K562 (cell line): ENCODE measurements around the gene TBL1Y. TPM values are rescaled to one million over a fixed set of nuclear protein-coding genes. Genes with fewer than 3 reads are reported as not detected.

Experiments used
- ATAC-seq: fragments of 200-7000 bp; cut with Tn5 transposase; 3 replicates; pipeline ENCODE4 v1.9.1; 2020; ENCODE audit warnings: moderate library complexity
- BruUV-seq: library from RNA; stranded (reverse); fragments of 400-500 nt; replicated peaks from 2 replicates; lab custom pipeline; 2021; lab: Mats Ljungman, UMichigan
- CTCF ChIA-PET: fragments of 300-600 bp; formaldehyde crosslinking; extraction: SDS; loops from one replicate; lab custom pipeline; 2021; ENCODE audit warnings: low intra/inter-chr PET ratio; lab: Yijun Ruan, JAX
- POLR2A ChIA-PET: fragments of 300-600, 350-650 bp; sonication (Branson Sonifier 250); formaldehyde crosslinking; extraction: SDS; loops from one replicate; lab custom pipeline; 2021; ENCODE audit warnings: antibody characterized with exemption, inconsistent platforms; lab: Yijun Ruan, JAX
- DNase-seq, 4 experiments: peaks; one replicate each; pipeline versions ENCODE4 v3.0.0 to v3.0.0-alpha.2; 2011 to 2018; ENCODE audit warnings: low spot score in 3 of 4, mixed read lengths in 3 of 4; ENCODE audit errors: extremely low read depth in 1 of 4
- FAIRE-seq: peaks from 2 replicates; lab custom pipeline; 2011; peaks lifted over from hg19 to GRCh38; lab: Jason Lieb, UNC
- H2AFZ ChIP-seq: 2 replicates; pipeline ENCODE4 v1.6.0; 2011; ENCODE audit warnings: low read depth, low read length, control low read depth, inconsistent platforms
- H3K27ac ChIP-seq: fragments of 200-600 bp; 3 replicates; pipeline ENCODE4 v1.8.0; 2011; ENCODE audit warnings: low read depth, mild to moderate bottlenecking, control low read depth, inconsistent platforms, low read length, moderate library complexity, mixed read lengths; ENCODE audit errors: extremely low read depth
- H3K27me3 ChIP-seq, 2 experiments: fragments of 300-600 bp in 1 of 2; 2 replicates in 1 of 2; 3 replicates in 1 of 2; pipeline versions ENCODE4 v1.6.0 to v1.8.0; 2011; ENCODE audit warnings: inconsistent platforms in 2 of 2, low read length in 2 of 2, mild to moderate bottlenecking in 1 of 2, mixed read lengths in 1 of 2, moderate library complexity in 1 of 2; ENCODE audit not compliant: control insufficient read depth in 2 of 2, insufficient read depth in 2 of 2
- H3K36me3 ChIP-seq: fragments of 300-600 bp; 3 replicates; pipeline ENCODE4 v1.8.0; 2011; ENCODE audit warnings: mild to moderate bottlenecking, low read length, inconsistent platforms; ENCODE audit not compliant: control insufficient read depth, insufficient read depth
- H3K4me1 ChIP-seq, 2 experiments: fragments of 200-600 bp in 1 of 2; replicated peaks in 1 of 2; 2 replicates in 1 of 2; 3 replicates in 1 of 2; pipeline versions ENCODE4 v1.5.1 to v1.8.0; 2011; ENCODE audit warnings: inconsistent platforms in 2 of 2, low read length in 2 of 2, mild to moderate bottlenecking in 1 of 2, mixed read lengths in 1 of 2, moderate library complexity in 1 of 2; ENCODE audit not compliant: control insufficient read depth in 2 of 2, insufficient read depth in 2 of 2
- H3K4me2 ChIP-seq: 2 replicates; pipeline ENCODE4 v1.6.1; 2011; ENCODE audit warnings: low read length, control low read depth, inconsistent platforms, mixed read lengths; ENCODE audit not compliant: insufficient read depth
- H3K4me3 ChIP-seq: fragments of 200-600 bp; sonication (generic), shearing (Covaris generic); 2 replicates; pipeline ENCODE4 v1.5.1; 2016; ENCODE audit warnings: control low read depth, inconsistent platforms
- H3K79me2 ChIP-seq: fragments of 200-600 bp; 3 replicates; pipeline ENCODE4 v1.8.0; 2011; ENCODE audit warnings: low read length, inconsistent platforms; ENCODE audit not compliant: control insufficient read depth, insufficient read depth
- H3K9ac ChIP-seq, 2 experiments: 2 replicates each; pipeline versions ENCODE4 v1.6.0 to v1.6.1; 2011; ENCODE audit warnings: low read depth in 2 of 2, low read length in 2 of 2, control low read depth in 1 of 2, inconsistent platforms in 1 of 2, mild to moderate bottlenecking in 1 of 2, mixed read lengths in 1 of 2; ENCODE audit not compliant: insufficient read depth in 1 of 2
- H3K9me1 ChIP-seq: one replicate; pipeline ENCODE4 v1.6.0; 2011; ENCODE audit warnings: inconsistent platforms, mild to moderate bottlenecking, low read length, moderate library complexity; ENCODE audit not compliant: control insufficient read depth, insufficient read depth
- H3K9me3 ChIP-seq: replicated peaks from 2 replicates; pipeline ENCODE4 v1.5.1; 2011; ENCODE audit warnings: low read depth, low read length, inconsistent platforms; ENCODE audit not compliant: control insufficient read depth, insufficient read depth
- H4K20me1 ChIP-seq: replicated peaks from 2 replicates; pipeline ENCODE4 v1.6.1; 2011; ENCODE audit warnings: low read length, inconsistent platforms, mixed read lengths; ENCODE audit not compliant: control insufficient read depth, insufficient read depth
- C11orf30 ChIP-seq: fragments of 450-650 bp; IDR thresholded peaks from 2 replicates; pipeline ENCODE4 v1.6.1; 2016; ENCODE audit warnings: low read depth, mild to moderate bottlenecking
- NFYB ChIP-seq: IDR thresholded peaks from 2 replicates; pipeline ENCODE4 v1.6.1; 2011; ENCODE audit warnings: mild to moderate bottlenecking, moderate library complexity; ENCODE audit not compliant: insufficient read length; ENCODE audit errors: extremely low read depth
- U2AF1 ChIP-seq: fragments of 200-400 bp; formaldehyde crosslinking; optimal IDR thresholded peaks from 2 replicates; pipeline ENCODE3; 2017; ENCODE audit warnings: mild to moderate bottlenecking, low read depth, low read length, moderate library complexity
- ZBTB7A ChIP-seq: IDR thresholded peaks from 2 replicates; pipeline ENCODE4 v1.6.1; 2011; ENCODE audit warnings: low read depth, mild to moderate bottlenecking, low read length, moderate library complexity, borderline replicate concordance; ENCODE audit not compliant: control insufficient read depth
- WGBS: fragments of 100-300 bp; shearing (Covaris generic); methylation state at CpG from one replicate; pipeline ENCODE4 v1.1.6; 2016; ENCODE audit warnings: low coverage, mixed read lengths; ENCODE audit not compliant: insufficient coverage; ENCODE audit errors: missing lambda C conversion rate; 5-methylcytosine and 5-hydroxymethylcytosine counted together
- in situ Hi-C: fragments of 300-500 bp; cut with MboI; formaldehyde crosslinking; loops from 4 replicates; pipeline ENCODE4 v1.15.0; 2018; ENCODE audit warnings: inconsistent platforms, mixed read lengths
- intact Hi-C: fragments of 100-400 bp; cut with micrococcal nuclease; formaldehyde crosslinking; loops from 2 replicates; pipeline ENCODE4 v1.14.2; 2022
- polyA plus RNA-seq, 8 experiments: library from polyadenylated mRNA; depleted of rRNA in 4 of 8; stranded (reverse) in 5 of 8; unstranded in 3 of 8; fragments of >200 nt; fragmentation: Nextera tagmentation in 2 of 8; fragmentation: Illumina TruSeq in 1 of 8; extraction: Ambion mirVana in 2 of 8; extraction: Trizol in 1 of 8; gene quantifications; 2 replicates each; pipeline versions ENCODE4 v1.2.1 to v1.2.3, GENCODE V29; 2011 to 2014; ENCODE audit warnings: inconsistent platforms in 1 of 8, missing spikeins in 1 of 8
- total RNA-seq, 7 experiments: library from RNA; depleted of rRNA in 6 of 7; stranded (reverse); fragments of >200 nt in 6 of 7; fragmentation: Illumina TruSeq in 2 of 7; extraction: Trizol in 2 of 7; gene quantifications; 2 replicates each; pipeline versions ENCODE4 v1.2.1 to v1.2.3, GENCODE V29; 2011 to 2021; ENCODE audit warnings: low replicate concordance in 1 of 7
- TF ChIP-seq, protein P1 (sequence below): fragments of 450-650 bp; IDR thresholded peaks from 2 replicates; pipeline ENCODE4 v1.6.1; 2016; ENCODE audit warnings: low read depth

Gene TBL1Y
- total and polyA plus RNA-seq, 9 of the 15 experiments (the other 6 are each of a cell fraction or from before 2014, with no cell fraction given) = not detected

- no peak for TF ChIP-seq NFYB
- no peak for TF ChIP-seq ZBTB7A
Observed at GRCh38 chrY:6909118-6909521, 1.4 kb upstream of the TBL1Y start (continued).

DNA sequence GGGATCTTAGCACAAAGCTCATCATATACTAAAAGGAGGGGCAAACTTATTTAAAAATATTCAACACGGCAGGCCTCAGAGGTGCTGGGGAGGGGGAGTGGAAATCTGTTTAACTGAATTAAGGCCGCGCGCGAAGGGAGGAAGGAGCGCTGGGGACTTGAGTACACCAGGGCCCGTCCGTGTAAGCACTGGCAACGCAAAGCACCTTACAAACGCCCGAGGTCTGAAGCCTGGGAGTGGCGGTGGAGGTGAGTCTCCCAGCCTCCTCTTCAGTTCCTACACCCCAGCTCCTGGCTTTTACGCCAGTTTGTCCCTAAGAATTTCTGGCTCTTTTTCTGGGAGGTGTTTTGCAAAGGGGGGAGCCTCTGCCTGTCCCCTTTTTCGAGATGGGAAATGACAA is 641 bp upstream of the TBL1Y start:
- BruUV-seq = no TSS peak
- no peak for FAIRE-seq

More for the DNA sequence above, 641 bp upstream of the TBL1Y start:
- Histone ChIP-seq H3K4me2 (no peak overlapping the region), H3K4me1 (no peaks in the 10 kb centered on the region), H3K9me3 (no peaks in the 10 kb centered on the region), H3K4me3 (no peak overlapping the region), H4K20me1 (no peaks in the 10 kb centered on the region), H3K27ac (no peak overlapping the region), H3K9ac (no peak overlapping the region), H3K9me1 (no peaks in the 10 kb centered on the region), H3K36me3 (no peaks in the 10 kb centered on the region), H3K27me3 (no peaks in the 10 kb centered on the region), H2AFZ (no peak overlapping the region), H3K79me2 (no peaks in the 10 kb centered on the region)
- intact Hi-C loops = no loop called here
- POLR2A ChIA-PET = no interaction called here
- ATAC-seq (no peak), DNase-seq (no peak)
- TF ChIP-seq C11orf30 (no peak), U2AF1 (no peak)
- TF ChIP-seq, protein P1, sequence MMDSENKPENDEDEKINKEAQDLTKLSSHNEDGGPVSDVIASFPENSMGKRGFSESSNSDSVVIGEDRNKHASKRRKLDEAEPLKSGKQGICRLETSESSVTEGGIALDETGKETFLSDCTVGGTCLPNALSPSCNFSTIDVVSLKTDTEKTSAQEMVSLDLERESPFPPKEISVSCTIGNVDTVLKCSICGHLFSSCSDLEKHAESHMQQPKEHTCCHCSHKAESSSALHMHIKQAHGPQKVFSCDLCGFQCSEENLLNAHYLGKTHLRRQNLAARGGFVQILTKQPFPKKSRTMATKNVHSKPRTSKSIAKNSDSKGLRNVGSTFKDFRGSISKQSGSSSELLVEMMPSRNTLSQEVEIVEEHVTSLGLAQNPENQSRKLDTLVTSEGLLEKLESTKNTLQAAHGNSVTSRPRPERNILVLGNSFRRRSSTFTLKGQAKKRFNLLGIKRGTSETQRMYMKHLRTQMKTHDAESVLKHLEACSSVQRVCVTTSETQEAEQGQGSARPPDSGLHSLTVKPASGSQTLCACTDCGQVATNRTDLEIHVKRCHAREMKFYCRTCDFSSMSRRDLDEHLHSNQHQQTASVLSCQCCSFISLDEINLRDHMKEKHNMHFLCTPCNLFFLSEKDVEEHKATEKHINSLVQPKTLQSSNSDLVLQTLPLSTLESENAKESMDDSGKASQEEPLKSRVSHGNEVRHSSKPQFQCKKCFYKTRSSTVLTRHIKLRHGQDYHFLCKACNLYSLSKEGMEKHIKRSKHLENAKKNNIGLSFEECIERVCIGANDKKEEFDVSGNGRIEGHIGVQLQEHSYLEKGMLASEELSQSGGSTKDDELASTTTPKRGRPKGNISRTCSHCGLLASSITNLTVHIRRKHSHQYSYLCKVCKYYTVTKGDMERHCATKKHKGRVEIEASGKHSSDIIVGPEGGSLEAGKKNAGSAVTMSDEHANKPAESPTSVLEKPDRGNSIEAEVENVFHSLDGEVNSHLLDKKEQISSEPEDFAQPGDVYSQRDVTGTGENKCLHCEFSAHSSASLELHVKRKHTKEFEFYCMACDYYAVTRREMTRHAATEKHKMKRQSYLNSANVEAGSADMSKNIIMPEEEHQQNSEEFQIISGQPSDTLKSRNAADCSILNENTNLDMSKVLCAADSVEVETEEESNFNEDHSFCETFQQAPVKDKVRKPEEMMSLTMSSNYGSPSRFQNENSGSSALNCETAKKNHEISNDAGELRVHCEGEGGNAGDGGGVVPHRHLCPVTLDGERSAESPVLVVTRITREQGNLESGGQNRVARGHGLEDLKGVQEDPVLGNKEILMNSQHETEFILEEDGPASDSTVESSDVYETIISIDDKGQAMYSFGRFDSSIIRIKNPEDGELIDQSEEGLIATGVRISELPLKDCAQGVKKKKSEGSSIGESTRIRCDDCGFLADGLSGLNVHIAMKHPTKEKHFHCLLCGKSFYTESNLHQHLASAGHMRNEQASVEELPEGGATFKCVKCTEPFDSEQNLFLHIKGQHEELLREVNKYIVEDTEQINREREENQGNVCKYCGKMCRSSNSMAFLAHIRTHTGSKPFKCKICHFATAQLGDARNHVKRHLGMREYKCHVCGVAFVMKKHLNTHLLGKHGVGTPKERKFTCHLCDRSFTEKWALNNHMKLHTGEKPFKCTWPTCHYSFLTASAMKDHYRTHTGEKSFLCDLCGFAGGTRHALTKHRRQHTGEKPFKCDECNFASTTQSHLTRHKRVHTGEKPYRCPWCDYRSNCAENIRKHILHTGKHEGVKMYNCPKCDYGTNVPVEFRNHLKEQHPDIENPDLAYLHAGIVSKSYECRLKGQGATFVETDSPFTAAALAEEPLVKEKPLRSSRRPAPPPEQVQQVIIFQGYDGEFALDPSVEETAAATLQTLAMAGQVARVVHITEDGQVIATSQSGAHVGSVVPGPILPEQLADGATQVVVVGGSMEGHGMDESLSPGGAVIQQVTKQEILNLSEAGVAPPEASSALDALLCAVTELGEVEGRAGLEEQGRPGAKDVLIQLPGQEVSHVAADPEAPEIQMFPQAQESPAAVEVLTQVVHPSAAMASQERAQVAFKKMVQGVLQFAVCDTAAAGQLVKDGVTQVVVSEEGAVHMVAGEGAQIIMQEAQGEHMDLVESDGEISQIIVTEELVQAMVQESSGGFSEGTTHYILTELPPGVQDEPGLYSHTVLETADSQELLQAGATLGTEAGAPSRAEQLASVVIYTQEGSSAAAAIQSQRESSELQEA = no peak
- CTCF ChIA-PET = no interaction called here
- in situ Hi-C loops = no loop called here
- no CpG with 5 or more reads among the region's 14 CpGs for WGBS
